Measurements from ENCODE around the gene RNASE12. TPM values are rescaled to one million over a fixed set of nuclear protein-coding genes. Genes with fewer than 3 reads are reported as not detected.
"Not testable (repeated sequence)": the region's sequence is repeated elsewhere in the genome, so short reads cannot be mapped to it uniquely, and the experiment has no call there.

Gene RNASE12
- polyA plus RNA-seq, 1 donor from 2014 or later = not detected

GRCh38 chr14:20620798-20621478 is 29.8 kb upstream of the RNASE12 start:
- no peaks in the 10 kb centered on the region for H3K36me3 Mint-ChIP-seq
- H3K27me3 Mint-ChIP-seq = peaks cover 12% of the 10 kb centered on the region
- H3K27ac Mint-ChIP-seq = no peak overlapping the region
- peaks cover 22 to 36% (median 35%) of the 10 kb centered on the region in 3 donors for H3K4me1 Mint-ChIP-seq
- H3K4me3 Mint-ChIP-seq = peak overlapping the region in 1 of 4 donors; percentile 10
- H3K9me3 Mint-ChIP-seq = peaks cover 0 to 2% (median 0%) of the 10 kb centered on the region in 3 donors

GRCh38 chr14:20619688-20620087 is 28.5 kb upstream of the RNASE12 start:
- not testable (repeated sequence) for H3K27me3 Mint-ChIP-seq
- H3K4me1 Mint-ChIP-seq = peaks cover 18 to 26% (median 24%) of the 10 kb centered on the region in 3 donors

GRCh38 chr14:20618271-20618749 is 27.1 kb upstream of the RNASE12 start:
- peak overlapping the region in 1 of 4 donors; percentile 76 for H3K4me3 Mint-ChIP-seq
- H3K4me1 Mint-ChIP-seq = peaks cover 11 to 20% (median 14%) of the 10 kb centered on the region in 3 donors
- peaks cover 2% of the 10 kb centered on the region for H3K27me3 Mint-ChIP-seq
- H3K36me3 Mint-ChIP-seq = no peaks in the 10 kb centered on the region
- H3K27ac Mint-ChIP-seq = peak overlapping the region in 1 of 3 donors; percentile 92
- H3K9me3 Mint-ChIP-seq = no peaks in the 10 kb centered on the region

More at GRCh38 chr14:20619688-20620087, 28.5 kb upstream of the RNASE12 start:
- not testable (repeated sequence) for H3K9me3 Mint-ChIP-seq, H3K4me3 Mint-ChIP-seq, H3K36me3 Mint-ChIP-seq
- H3K27ac Mint-ChIP-seq = peak overlapping the region in 1 of 3 donors; percentile 28

GRCh38 chr14:20617138-20618003 is 26.2 kb upstream of the RNASE12 start:
- peak overlapping the region in 1 of 4 donors; percentile 76 for H3K4me3 Mint-ChIP-seq
- no peaks in the 10 kb centered on the region for H3K36me3 Mint-ChIP-seq
- peaks cover 9 to 14% (median 12%) of the 10 kb centered on the region in 3 donors for H3K4me1 Mint-ChIP-seq
- H3K27me3 Mint-ChIP-seq = peaks cover 2% of the 10 kb centered on the region
- peak overlapping the region in 1 of 3 donors; percentile 92 for H3K27ac Mint-ChIP-seq
- H3K9me3 Mint-ChIP-seq = no peaks in the 10 kb centered on the region

- H3K9me3 Mint-ChIP-seq = no peaks in the 10 kb centered on the region
- no peaks in the 10 kb centered on the region for H3K36me3 Mint-ChIP-seq
- peak overlapping the region in 1 of 3 donors; percentile 92 for H3K27ac Mint-ChIP-seq
- H3K4me3 Mint-ChIP-seq = no peak overlapping the region
- no peaks in the 10 kb centered on the region for H3K27me3 Mint-ChIP-seq
- peaks cover 9 to 14% (median 12%) of the 10 kb centered on the region in 3 donors for H3K4me1 Mint-ChIP-seq
These were observed 24.8 kb upstream of the RNASE12 start for GRCh38 chr14:20615996-20616395.

GRCh38 chr14:20614038-20614840 is 23.1 kb upstream of the RNASE12 start:
- H3K27me3 Mint-ChIP-seq = no peaks in the 10 kb centered on the region
- no peaks in the 10 kb centered on the region for H3K9me3 Mint-ChIP-seq
- peaks cover 9 to 14% (median 12%) of the 10 kb centered on the region in 3 donors for H3K4me1 Mint-ChIP-seq
- H3K4me3 Mint-ChIP-seq = peak overlapping the region in 1 of 4 donors; percentile 23
- H3K27ac Mint-ChIP-seq = no peak overlapping the region
- no peaks in the 10 kb centered on the region for H3K36me3 Mint-ChIP-seq

GRCh38 chr14:20613094-20614037 is 22.2 kb upstream of the RNASE12 start:
- Mint-ChIP-seq H3K4me1 (peaks cover 9 to 13% (median 10%) of the 10 kb centered on the region in 3 donors), H3K27ac (no peak overlapping the region), H3K4me3 (no peak overlapping the region), H3K27me3 (no peaks in the 10 kb centered on the region), H3K9me3 (no peaks in the 10 kb centered on the region), H3K36me3 (no peaks in the 10 kb centered on the region)

GRCh38 chr14:20612403-20612802 is 21.2 kb upstream of the RNASE12 start:
- H3K9me3 Mint-ChIP-seq = no peaks in the 10 kb centered on the region
- H3K4me1 Mint-ChIP-seq = peaks cover 7 to 10% (median 8%) of the 10 kb centered on the region in 3 donors
- H3K36me3 Mint-ChIP-seq = no peaks in the 10 kb centered on the region
- H3K27ac Mint-ChIP-seq = no peak overlapping the region
- H3K4me3 Mint-ChIP-seq = no peak overlapping the region
- H3K27me3 Mint-ChIP-seq = no peaks in the 10 kb centered on the region

- Mint-ChIP-seq H3K27me3 (no peaks in the 10 kb centered on the region), H3K4me3 (no peak overlapping the region), H3K9me3 (no peaks in the 10 kb centered on the region), H3K4me1 (peaks cover 7 to 10% (median 8%) of the 10 kb centered on the region in 3 donors), H3K36me3 (no peaks in the 10 kb centered on the region), H3K27ac (no peak overlapping the region)
These were observed 20.1 kb upstream of the RNASE12 start for GRCh38 chr14:20611277-20611676.

- peaks cover 7 to 8% (median 8%) of the 10 kb centered on the region in 3 donors for H3K4me1 Mint-ChIP-seq
- no peaks in the 10 kb centered on the region for H3K27me3 Mint-ChIP-seq
- H3K36me3 Mint-ChIP-seq = no peaks in the 10 kb centered on the region
- no peak overlapping the region for H3K4me3 Mint-ChIP-seq
- H3K27ac Mint-ChIP-seq = no peak overlapping the region
- H3K9me3 Mint-ChIP-seq = no peaks in the 10 kb centered on the region
These were observed 19.0 kb upstream of the RNASE12 start for GRCh38 chr14:20610002-20610765.

GRCh38 chr14:20609215-20610001 is 18.2 kb upstream of the RNASE12 start:
- H3K9me3 Mint-ChIP-seq = no peaks in the 10 kb centered on the region
- no peaks in the 10 kb centered on the region for H3K36me3 Mint-ChIP-seq
- H3K4me3 Mint-ChIP-seq = no peak overlapping the region
- no peak overlapping the region for H3K27ac Mint-ChIP-seq
- H3K27me3 Mint-ChIP-seq = no peaks in the 10 kb centered on the region
- peaks cover 2 to 5% (median 3%) of the 10 kb centered on the region in 3 donors for H3K4me1 Mint-ChIP-seq

GRCh38 chr14:20608383-20609110 is 17.4 kb upstream of the RNASE12 start:
- Mint-ChIP-seq H3K27me3 (no peaks in the 10 kb centered on the region), H3K4me3 (no peak overlapping the region)

More at GRCh38 chr14:20608383-20609110, 17.4 kb upstream of the RNASE12 start:
- Mint-ChIP-seq H3K4me1 (peaks cover 2 to 4% (median 3%) of the 10 kb centered on the region in 3 donors), H3K9me3 (no peaks in the 10 kb centered on the region), H3K36me3 (no peaks in the 10 kb centered on the region), H3K27ac (no peak overlapping the region)

Measured in IgD-negative memory B cell (primary cell).